GM18502 (cell line): ENCODE measurements around the gene SEMA6A.

Experiments
- ATAC-seq: cut with Tn5 transposase; IDR thresholded peaks from one replicate; pipeline ENCODE4 v1.9.1; 2021; ENCODE audit warnings: mild to moderate bottlenecking; ENCODE audit not compliant: unreplicated experiment, poor library complexity

SEMA6A gene

GRCh38 chr5:116578676-116579075 lies 4.1 kb upstream of the SEMA6A start:
- ATAC-seq: no peak

GRCh38 chr5:116577064-116577788 lies 2.6 kb upstream of the SEMA6A start:
- ATAC-seq: peak; percentile 66

GRCh38 chr5:116576053-116576713 lies 1.6 kb upstream of the SEMA6A start:
- peak; percentile 52 for ATAC-seq

- no peak for ATAC-seq
These were observed 866 bp upstream of the SEMA6A start for GRCh38 chr5:116575326-116576052.

GRCh38 chr5:116573702-116574366 lies 789 bp downstream of the SEMA6A start:
- no peak for ATAC-seq

- no peak for ATAC-seq
These were observed 1.3 kb downstream of the SEMA6A start for GRCh38 chr5:116573279-116573701.

- no peak for ATAC-seq
These were observed 2.0 kb downstream of the SEMA6A start for GRCh38 chr5:116572350-116573278.

GRCh38 chr5:116571568-116572349 lies 2.9 kb downstream of the SEMA6A start:
- ATAC-seq: no peak

- ATAC-seq: no peak
These were observed 4.6 kb downstream of the SEMA6A start for GRCh38 chr5:116569999-116570398.

- ATAC-seq: no peak
These were observed 7.5 kb downstream of the SEMA6A start for GRCh38 chr5:116567106-116567505.

- ATAC-seq: peak; percentile 81
These were observed 8.4 kb downstream of the SEMA6A start for GRCh38 chr5:116566251-116566650.

- ATAC-seq: no peak
These were observed 9.7 kb downstream of the SEMA6A start for GRCh38 chr5:116564756-116565490.

- ATAC-seq: no peak
These were observed 10.3 kb downstream of the SEMA6A start for GRCh38 chr5:116564312-116564711.

- ATAC-seq: no peak
These were observed 10.8 kb downstream of the SEMA6A start for GRCh38 chr5:116563736-116564308.

GRCh38 chr5:116562669-116563068 lies 12.0 kb downstream of the SEMA6A start:
- ATAC-seq: no peak

GRCh38 chr5:116561658-116562057 lies 13.0 kb downstream of the SEMA6A start:
- no peak for ATAC-seq

- no peak for ATAC-seq
These were observed 14.9 kb downstream of the SEMA6A start for GRCh38 chr5:116559673-116560164.

GRCh38 chr5:116559239-116559638 lies 15.4 kb downstream of the SEMA6A start:
- no peak for ATAC-seq
